NCI-H146 treated with DMSO at 0.1 percent for 48 hours (cell line): ENCODE results near the gene SAC3D1.
"Not testable (repeated sequence)": the region's sequence is repeated elsewhere in the genome, so short reads cannot be mapped to it uniquely, and the experiment has no call there.

Experiments
- DNase-seq: peaks from one replicate; lab custom pipeline; 2025; ENCODE audit not compliant: unreplicated experiment; lab: John Stamatoyannopoulos, UW

The SAC3D1 gene

DNA sequence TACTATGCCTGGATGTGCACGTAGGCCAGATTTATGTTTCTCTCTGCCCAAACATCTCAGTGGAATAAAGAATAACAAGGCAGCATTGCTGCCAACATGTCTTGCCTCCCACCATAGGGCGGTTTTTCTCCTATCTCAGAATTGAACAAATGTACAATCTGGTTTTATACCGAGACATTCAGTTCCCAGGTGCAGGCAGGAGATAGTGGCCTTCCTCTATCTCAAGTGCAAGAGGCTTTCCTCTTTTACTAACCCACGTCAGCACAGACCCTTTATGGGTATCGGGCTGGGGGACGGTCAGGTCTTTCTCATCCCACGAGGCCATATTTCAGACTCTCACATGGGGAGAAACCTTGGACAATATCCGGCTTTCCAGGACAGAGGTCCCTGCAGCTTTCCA is 17.5 kb upstream of the SAC3D1 start:
- DNase-seq: not testable (repeated sequence)

DNA sequence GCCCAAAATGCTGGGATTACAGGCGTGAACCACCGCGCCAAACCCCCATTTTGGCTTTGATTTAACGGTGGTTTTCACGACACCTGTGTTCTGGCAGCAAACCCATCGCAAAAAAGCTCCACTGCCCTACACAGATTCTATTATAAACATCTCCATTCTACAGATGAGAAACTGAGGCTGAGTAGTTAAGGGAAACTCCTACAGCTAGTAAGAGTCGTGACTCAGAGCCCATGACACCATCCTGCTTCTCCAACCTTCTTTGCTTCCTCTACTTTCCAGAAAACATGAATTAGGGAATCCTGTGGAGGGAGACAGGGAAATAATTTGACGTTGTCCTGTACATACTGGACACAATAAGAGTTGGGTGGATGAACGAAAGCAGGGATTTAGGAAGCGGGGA is 14.2 kb upstream of the SAC3D1 start:
- DNase-seq: no peak

DNA sequence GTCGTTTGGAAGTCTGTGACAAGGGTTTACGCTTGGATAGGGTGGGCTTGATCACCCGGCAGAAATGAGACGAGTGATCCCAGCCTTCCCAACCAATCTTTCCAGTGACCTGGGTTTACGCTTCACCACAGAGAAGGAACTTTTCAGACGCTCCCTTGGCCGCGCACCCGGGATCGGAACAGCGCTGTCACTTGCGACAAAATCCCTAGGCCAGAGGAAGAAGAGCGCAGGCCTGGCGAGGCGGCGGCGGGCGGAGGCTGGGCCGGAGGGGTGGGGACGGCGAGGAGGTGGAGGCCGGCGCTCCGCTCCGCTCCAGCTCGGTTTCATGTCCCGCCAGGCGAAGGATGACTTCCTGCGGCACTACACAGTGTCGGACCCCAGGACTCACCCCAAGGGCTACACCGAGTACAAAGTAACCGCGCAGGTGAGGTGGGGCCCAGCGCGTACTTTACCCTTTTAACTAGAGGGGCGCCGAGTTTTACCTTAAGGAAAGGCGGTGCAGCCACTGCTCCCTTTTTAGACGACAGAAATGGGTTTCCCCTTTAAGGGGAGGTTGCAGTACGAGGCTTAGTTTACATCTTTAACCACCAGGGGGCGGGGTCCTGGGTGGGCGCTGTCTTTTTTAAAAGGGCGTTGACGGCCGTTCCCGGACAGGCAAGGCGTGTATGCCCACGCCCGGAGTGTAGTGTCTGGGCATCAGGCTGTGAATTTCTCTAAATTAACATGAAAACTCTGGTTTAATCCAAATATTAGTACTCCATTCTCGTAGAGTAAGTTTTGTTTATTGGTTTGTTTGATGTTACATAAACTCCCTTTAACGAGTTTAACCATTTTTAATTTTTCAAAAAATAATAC is 13.6 kb upstream of the SAC3D1 start, which contains the start of gene SNX15:
SNX15 (plus strand) TSS at position 227 of the 855 bp plus-strand sequence; CDS start at position 326, 99 bp downstream.
- DNase-seq: peak; percentile 96

GRCh38 chr11:65032216-65032615 is 8.8 kb upstream of the SAC3D1 start:
- DNase-seq: no peak

- DNase-seq: no peak
Measured at GRCh38 chr11:65034423-65034822, 6.6 kb upstream of the SAC3D1 start.

DNA sequence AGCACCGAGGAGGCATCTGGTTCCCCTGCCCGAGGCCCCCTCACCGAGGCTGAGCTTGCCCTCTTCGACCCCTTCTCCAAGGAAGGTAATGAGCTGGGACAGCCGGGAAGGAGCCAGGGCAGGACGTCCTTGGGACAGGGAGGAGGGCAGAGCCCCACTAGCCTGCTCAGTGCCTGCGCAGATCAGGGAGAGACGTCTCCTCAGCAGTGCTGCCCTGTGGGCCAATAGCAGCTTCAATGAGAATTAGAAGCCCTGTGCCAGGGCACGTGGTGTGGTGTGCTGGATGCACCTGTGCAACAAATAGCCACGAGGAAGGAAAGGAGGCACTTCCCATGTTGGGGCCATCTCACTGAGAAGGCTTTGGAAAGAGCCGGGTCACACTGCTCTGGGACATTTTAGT is 5.4 kb upstream of the SAC3D1 start:
- DNase-seq: no peak

DNA sequence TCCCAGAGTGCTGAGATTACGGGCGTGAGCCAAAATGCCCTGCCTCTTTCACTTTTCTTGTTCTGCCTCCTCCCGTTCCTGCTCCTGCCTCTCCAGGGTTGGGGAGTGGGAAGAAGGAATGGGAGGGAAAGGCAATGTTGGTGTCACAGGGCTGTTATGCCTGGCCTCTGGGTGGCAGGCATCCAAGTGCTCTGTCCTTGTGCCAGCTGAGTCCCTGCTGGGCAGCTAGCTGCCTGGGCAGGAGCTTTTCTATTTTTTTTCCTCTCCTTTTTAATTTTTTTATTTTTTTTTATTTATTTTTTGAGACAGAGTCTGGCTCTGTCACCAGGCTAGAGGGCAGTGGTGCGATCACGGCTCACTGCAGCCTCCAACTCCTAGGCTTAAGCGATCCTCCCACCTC is 4.1 kb upstream of the SAC3D1 start:
- DNase-seq: no peak

GRCh38 chr11:65040520-65040846 is 527 bp upstream of the SAC3D1 start:
- DNase-seq: no peak

- no peak for DNase-seq
Measured at GRCh38 chr11:65042891-65043290, 1.9 kb downstream of the SAC3D1 start.

GRCh38 chr11:65043881-65044501 is 3.0 kb downstream of the SAC3D1 start:
- DNase-seq: no peak

DNA sequence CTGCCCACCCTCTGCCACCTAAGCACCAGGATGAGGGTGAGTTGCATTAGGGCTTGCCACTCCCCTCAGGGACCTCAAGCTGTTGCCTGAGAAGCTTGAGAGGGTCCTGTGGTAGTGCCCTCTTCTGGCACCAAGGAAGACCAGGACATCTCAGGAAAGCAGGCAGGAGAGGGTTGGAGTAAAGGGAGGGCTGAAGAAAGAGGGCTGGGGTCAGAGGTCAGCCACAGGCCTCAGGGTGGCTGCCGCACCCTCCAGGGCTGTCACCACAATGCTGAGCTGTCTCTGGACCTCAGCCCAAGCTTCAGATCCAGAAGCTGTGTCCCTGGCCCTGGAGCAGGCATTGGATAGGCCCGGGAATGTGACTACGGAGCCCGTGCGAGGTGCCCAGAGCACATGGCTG is 4.1 kb downstream of the SAC3D1 start:
- no peak for DNase-seq

- DNase-seq: no peak
Measured at GRCh38 chr11:65045728-65046127, 4.7 kb downstream of the SAC3D1 start.

DNA sequence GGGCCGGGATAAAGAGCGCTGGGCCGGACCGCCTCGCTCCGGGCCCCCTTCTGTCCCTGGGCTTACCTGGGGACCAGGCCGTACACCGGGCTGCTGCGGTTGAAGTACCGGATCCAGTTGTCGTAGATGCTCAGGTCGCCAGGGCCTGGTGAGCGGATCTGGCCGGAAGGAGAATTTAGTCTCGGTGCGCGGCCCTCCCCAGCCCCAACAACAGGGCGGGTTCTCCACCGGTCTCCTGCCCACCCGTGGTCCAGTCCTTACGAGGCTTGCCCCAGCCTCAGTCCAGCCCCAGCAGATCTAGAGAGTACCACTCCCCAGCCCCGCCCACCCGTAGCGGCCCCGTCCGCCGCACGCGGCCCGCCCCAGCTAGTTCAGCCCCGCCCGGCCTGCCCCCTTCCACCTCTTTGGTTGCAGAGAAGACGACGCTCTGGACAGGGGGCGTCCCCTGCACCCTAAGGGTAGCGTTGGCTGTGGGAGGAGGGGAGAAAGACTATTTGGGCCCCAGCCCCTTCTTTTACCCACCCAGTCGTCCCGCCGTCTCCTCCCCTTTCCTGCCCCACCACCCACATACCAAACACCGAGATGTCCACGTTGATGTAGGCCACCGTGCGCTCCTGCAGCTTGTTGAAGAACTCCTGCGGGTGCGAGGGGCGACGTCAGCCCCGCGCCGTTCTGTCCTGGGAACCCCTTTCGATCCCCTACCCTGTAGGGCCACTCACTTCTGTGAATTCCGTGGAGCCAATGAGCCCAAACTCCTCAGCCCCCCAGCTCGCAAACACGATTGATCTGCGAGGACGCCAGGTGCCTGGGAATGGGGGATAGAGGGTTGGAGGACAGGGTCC is 6.8 kb downstream of the SAC3D1 start:
- no peak for DNase-seq

DNA sequence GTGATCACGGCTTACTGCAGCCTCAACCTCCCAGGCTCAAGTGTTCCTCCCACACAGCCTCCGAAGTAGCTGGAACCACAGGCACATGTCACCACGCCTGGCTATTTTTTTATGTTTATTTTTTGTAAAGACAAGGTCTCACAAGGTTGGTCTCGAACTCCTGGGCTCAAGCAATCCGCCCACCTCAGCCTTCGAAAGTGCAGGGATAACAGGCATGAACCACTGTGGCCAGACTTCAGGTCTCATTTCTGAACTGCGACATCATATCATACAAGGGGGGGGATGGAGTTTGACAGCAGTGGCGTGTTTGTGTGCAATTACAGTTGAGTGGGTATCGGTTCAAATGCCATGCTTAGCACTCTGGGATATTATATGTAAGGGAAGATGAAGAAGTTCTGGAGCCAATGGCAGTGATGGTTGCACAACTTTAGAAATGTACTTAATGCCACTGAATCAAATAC is 10.4 kb downstream of the SAC3D1 start:
- DNase-seq: no peak

DNA sequence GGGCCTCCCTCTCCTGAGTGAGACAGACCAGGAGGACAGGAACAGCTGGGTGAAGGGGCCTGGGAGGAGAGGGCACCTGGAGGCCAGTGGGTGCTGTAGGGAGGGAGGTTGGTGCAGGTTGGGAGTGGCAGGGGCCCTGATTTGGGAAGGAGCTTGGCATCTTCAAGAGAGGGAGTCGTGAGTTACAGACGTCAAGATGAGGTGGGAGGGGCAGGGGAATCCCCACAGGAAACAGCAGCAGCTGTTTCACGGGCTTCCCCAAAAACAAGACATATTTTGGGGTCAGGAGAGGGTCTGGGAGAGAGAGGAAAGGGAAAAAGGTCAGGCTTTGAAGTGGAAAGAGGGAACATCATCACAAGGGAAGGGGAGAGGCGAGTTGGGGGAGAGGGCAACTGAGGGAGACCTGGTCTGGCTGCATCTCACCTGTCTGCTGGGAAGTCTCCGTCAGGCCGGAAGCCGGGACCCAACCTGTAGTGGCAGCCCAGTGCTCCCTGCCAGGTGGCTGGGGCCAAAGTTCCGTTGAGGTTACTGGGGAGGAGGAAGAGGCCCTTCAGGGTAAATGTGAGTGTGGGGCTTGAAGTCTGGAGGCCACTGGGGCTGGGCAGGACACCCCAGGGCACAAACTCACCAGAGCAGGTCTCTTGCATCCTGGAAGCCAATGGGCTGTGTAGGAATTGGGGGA is 13.0 kb downstream of the SAC3D1 start:
- DNase-seq: no peak

DNA sequence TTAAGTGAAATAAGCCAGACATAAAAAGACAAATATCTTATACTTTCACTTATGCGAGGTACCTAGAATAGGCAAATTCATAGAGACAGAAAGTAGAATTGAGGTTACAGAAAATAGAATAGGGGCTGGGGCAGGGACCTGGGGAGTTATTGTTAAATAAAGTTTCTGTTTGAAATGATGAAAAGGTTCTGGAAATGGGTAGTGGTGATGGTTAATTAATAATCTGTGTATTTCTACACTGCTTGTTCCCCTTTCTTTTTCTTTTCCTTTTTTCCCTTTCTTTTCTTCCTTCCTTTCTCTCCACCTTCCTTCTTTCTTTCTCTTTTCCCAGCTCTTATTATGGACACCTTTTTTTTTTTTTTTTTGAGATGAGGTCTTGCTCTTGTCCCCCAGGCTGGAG is 14.5 kb downstream of the SAC3D1 start:
- no peak for DNase-seq

- DNase-seq: no peak
Measured at GRCh38 chr11:65056999-65057398, 16.0 kb downstream of the SAC3D1 start.

DNA sequence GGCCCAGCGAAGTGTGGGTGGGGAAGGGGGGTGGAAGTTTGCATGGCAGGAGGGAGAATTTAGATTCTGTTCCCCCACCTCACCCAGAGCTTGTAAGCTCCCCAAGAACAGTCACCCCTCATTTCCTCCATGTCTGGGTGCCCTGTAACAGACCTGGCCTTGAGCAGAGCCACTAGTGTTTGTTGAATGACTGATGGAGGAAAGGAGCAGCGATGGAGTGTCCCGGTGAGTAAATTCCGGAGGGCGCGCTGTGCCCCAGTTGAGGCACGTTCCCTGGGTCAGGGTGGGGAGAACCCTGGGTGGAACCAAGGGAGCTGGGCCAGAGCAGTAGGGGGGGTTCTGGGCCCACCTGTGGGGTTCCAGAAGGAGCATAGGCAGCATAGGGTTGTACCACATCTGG is 16.5 kb downstream of the SAC3D1 start:
- DNase-seq: no peak

DNA sequence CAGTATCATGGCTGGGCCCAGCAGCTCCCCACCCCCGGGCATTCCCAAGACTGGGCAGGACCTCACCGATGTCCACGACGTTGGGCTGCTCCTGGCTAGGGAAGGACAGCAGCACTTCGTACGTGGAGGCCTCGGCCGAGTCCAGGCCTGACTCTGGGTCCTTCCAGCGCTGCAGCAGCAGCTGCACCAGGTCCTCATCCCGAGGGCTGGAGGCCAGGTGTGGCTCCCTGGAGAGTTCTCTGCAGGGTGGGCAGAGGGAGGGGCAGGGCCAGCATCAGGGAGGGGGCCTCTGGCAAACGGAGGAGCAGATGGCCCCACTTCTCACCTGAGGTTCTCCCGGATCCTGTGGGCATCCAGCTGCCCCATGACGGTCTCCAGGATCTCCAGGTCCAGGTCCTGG is 17.0 kb downstream of the SAC3D1 start:
- DNase-seq: peak; percentile 70

DNA sequence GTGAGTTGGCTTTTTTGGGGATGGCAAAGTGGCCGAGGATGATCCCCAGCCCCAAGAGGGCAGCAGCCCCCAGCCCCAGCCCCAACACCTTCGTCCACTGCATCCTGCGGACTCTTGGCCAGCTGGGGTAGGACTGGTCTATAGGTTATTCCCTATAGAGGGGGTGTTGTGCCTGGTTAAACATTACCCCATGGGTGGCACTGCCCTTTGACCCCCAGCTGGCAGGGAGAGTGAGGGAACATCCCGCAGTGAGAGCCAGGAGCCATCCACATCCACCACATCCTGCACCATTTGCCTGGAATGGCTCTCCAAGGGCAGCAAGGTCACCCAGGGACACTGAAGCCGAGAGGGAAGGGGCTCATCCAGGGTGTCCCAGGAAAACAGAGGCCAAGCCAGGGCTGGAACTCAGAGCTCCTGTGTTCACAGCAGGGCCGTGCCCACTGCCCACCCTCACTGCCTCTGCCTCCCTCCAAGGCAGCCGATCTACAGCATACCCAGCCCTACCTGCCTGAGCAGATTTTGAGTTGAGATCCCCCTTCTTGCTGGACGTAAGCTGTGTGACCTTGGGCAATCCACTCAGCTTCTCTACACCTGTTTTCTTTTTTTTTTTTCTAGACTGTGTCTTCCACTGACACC is 17.5 kb downstream of the SAC3D1 start, which contains the start of gene NAALADL1:
NAALADL1 (minus strand) TSS at position 135 of the 636 bp plus-strand sequence; CDS start at position 103, 32 bp downstream.
- peak; percentile 27 for DNase-seq
